GM19328 (cell line): ENCODE data around the gene DUS4L.
A peak's percentile ranks its signal among the peaks of the same experiment; 100 is the strongest.

Source experiments
- ATAC-seq: cut with Tn5 transposase; IDR thresholded peaks from one replicate; pipeline ENCODE4 v1.9.1; 2021; ENCODE audit warnings: mild to moderate bottlenecking, moderate library complexity; ENCODE audit not compliant: unreplicated experiment

DUS4L gene

GRCh38 chr7:107579885-107580715, 16.3 kb downstream of the DUS4L start, which contains the start of gene BCAP29:
BCAP29 (plus strand) TSS chr7:107580246; CDS start chr7:107580773, 527 bp downstream.
- peak; percentile 96 for ATAC-seq

GRCh38 chr7:107580716-107581383, 17.1 kb downstream of the DUS4L start:
- ATAC-seq, result no peak

GRCh38 chr7:107581387-107582013, 17.7 kb downstream of the DUS4L start:
- ATAC-seq, result no peak

- no peak for ATAC-seq
Observed at GRCh38 chr7:107582875-107583274, 19.1 kb downstream of the DUS4L start.

- ATAC-seq, result no peak
Observed at GRCh38 chr7:107584716-107585115, 20.9 kb downstream of the DUS4L start.

- ATAC-seq, result no peak
Observed at GRCh38 chr7:107588529-107589130, 24.9 kb downstream of the DUS4L start.

GRCh38 chr7:107591421-107591820, 27.6 kb downstream of the DUS4L start:
- ATAC-seq, result no peak

GRCh38 chr7:107592361-107593024, 28.7 kb downstream of the DUS4L start:
- ATAC-seq, result no peak

- no peak for ATAC-seq
Observed at GRCh38 chr7:107593025-107593410, 29.2 kb downstream of the DUS4L start.

GRCh38 chr7:107594961-107595737, 31.4 kb downstream of the DUS4L start:
- no peak for ATAC-seq

GRCh38 chr7:107596881-107597581, 33.3 kb downstream of the DUS4L start:
- ATAC-seq, result no peak

- no peak for ATAC-seq
Observed at GRCh38 chr7:107597582-107597916, 33.8 kb downstream of the DUS4L start.

GRCh38 chr7:107597953-107598352, 34.2 kb downstream of the DUS4L start:
- no peak for ATAC-seq

- no peak for ATAC-seq
Observed at GRCh38 chr7:107599262-107599661, 35.5 kb downstream of the DUS4L start.

- no peak for ATAC-seq
Observed at GRCh38 chr7:107600816-107601215, 37.0 kb downstream of the DUS4L start.

- ATAC-seq, result no peak
Observed at GRCh38 chr7:107605218-107605815, 41.5 kb downstream of the DUS4L start.

GRCh38 chr7:107606303-107606702, 42.5 kb downstream of the DUS4L start:
- no peak for ATAC-seq

GRCh38 chr7:107609811-107610261, 46.1 kb downstream of the DUS4L start:
- ATAC-seq, result no peak

- ATAC-seq, result no peak
Observed at GRCh38 chr7:107610323-107610722, 46.6 kb downstream of the DUS4L start.
